CD8-positive, alpha-beta memory T cell (primary cell): Measurements from ENCODE around the gene FBN2. TPM values are rescaled to one million over a fixed set of nuclear protein-coding genes. Genes with fewer than 3 reads are reported as not detected.

Experiments
- CTCF ChIA-PET: fragments of 350-600 bp; sonication (Branson Sonifier 250); formaldehyde crosslinking; loops from one replicate; lab custom pipeline; 2021; ENCODE audit warnings: antibody characterized with exemption; lab: Charles Lee
- POLR2A ChIA-PET: fragments of 350-600 bp; sonication (Branson Sonifier 250); formaldehyde crosslinking; loops from one replicate; lab custom pipeline; 2021; ENCODE audit warnings: antibody characterized with exemption; lab: Charles Lee
- DNase-seq, 5 donors: peaks; one replicate each; pipeline versions ENCODE4 v3.0.0 to v3.0.0-alpha.2; 2020 to 2022; ENCODE audit warnings: mixed read lengths in 1 of 5
- H3K27ac ChIP-seq: one replicate; pipeline ENCODE4 v1.7.0; 2013; ENCODE audit warnings: low read depth, mild to moderate bottlenecking, low read length, moderate library complexity
- H3K27me3 ChIP-seq: 2 replicates; pipeline ENCODE4 v1.7.0; 2013; ENCODE audit warnings: low read length, mild to moderate bottlenecking; ENCODE audit not compliant: insufficient read depth, poor library complexity, severe bottlenecking
- H3K36me3 ChIP-seq: 2 replicates; pipeline ENCODE4 v1.7.0; 2013; ENCODE audit warnings: mild to moderate bottlenecking, low read length, moderate library complexity; ENCODE audit not compliant: insufficient read depth
- H3K4me1 ChIP-seq: 2 replicates; pipeline ENCODE4 v1.7.0; 2013; ENCODE audit warnings: mild to moderate bottlenecking, low read length, moderate library complexity; ENCODE audit not compliant: insufficient read depth
- H3K4me3 ChIP-seq: 2 replicates; pipeline ENCODE4 v1.7.0; 2013; ENCODE audit warnings: mild to moderate bottlenecking, low read length
- H3K9me3 ChIP-seq: 2 replicates; pipeline ENCODE4 v1.7.0; 2013; ENCODE audit warnings: mild to moderate bottlenecking, low read length
- H3K27ac Mint-ChIP-seq, 8 donors: one replicate each; pipeline ENCODE4 v1.8.0; 2020 to 2021; ENCODE audit warnings: mixed read lengths in 8 of 8, mild to moderate bottlenecking in 6 of 8, inconsistent platforms in 3 of 8, moderate library complexity in 3 of 8
- H3K27me3 Mint-ChIP-seq, 2 donors: one replicate each; pipeline ENCODE4 v1.8.0; 2020 to 2021; ENCODE audit warnings: mixed read lengths in 2 of 2, mild to moderate bottlenecking in 1 of 2, moderate library complexity in 1 of 2
- H3K36me3 Mint-ChIP-seq, 3 donors: one replicate each; pipeline ENCODE4 v1.8.0; 2020 to 2021; ENCODE audit warnings: mixed read lengths in 3 of 3, inconsistent platforms in 1 of 3, mild to moderate bottlenecking in 1 of 3
- H3K4me1 Mint-ChIP-seq, 3 donors: one replicate each; pipeline ENCODE4 v1.8.0; 2020 to 2021; ENCODE audit warnings: mixed read lengths in 3 of 3, inconsistent platforms in 1 of 3, mild to moderate bottlenecking in 1 of 3
- H3K4me3 Mint-ChIP-seq, 7 donors: one replicate each; pipeline ENCODE4 v1.8.0; 2020 to 2021; ENCODE audit warnings: mixed read lengths in 7 of 7, mild to moderate bottlenecking in 6 of 7, moderate library complexity in 4 of 7, inconsistent platforms in 2 of 7
- H3K9me3 Mint-ChIP-seq, 5 donors: one replicate each; pipeline ENCODE4 v1.8.0; 2020 to 2022; ENCODE audit warnings: mixed read lengths in 5 of 5, mild to moderate bottlenecking in 3 of 5, moderate library complexity in 2 of 5, inconsistent platforms in 1 of 5
- polyA plus RNA-seq: library from polyadenylated mRNA; unstranded; fragments of 300-500 nt; fragmentation: Illumina TruSeq; gene quantifications from one replicate; pipeline ENCODE4 v1.2.3, GENCODE V29; 2021
- total RNA-seq, 2 experiments: library from RNA; stranded (reverse); gene quantifications; one replicate each; pipeline ENCODE4 v1.2.3, GENCODE V29; 2021

Gene FBN2
- total and polyA plus RNA-seq, 3 experiments from 2014 or later: 0.09 to 0.20 TPM; not detected in 1

- ChIA-PET CTCF (no interaction called here), POLR2A (no interaction called here)
- H3K4me3 Mint-ChIP-seq: no peak overlapping the region
- Histone ChIP-seq H3K36me3 (no peaks in the 10 kb centered on the region), H3K27ac (no peak overlapping the region), H3K27me3 (no peaks in the 10 kb centered on the region), H3K4me1 (no peaks in the 10 kb centered on the region), H3K9me3 (no peaks in the 10 kb centered on the region), H3K4me3 (no peak overlapping the region)
- no peak for DNase-seq
- H3K4me1 Mint-ChIP-seq: no peaks in the 10 kb centered on the region
- no peaks in the 10 kb centered on the region for H3K36me3 Mint-ChIP-seq
- H3K27me3 Mint-ChIP-seq: peaks cover 0 to 1% of the 10 kb centered on the region in 2 donors
- no peak overlapping the region for H3K27ac Mint-ChIP-seq
- H3K9me3 Mint-ChIP-seq: peaks cover 0 to 2% (median 0%) of the 10 kb centered on the region in 5 donors
These were observed 110.1 kb downstream of the FBN2 start for GRCh38 chr5:128427921-128428320.

DNA sequence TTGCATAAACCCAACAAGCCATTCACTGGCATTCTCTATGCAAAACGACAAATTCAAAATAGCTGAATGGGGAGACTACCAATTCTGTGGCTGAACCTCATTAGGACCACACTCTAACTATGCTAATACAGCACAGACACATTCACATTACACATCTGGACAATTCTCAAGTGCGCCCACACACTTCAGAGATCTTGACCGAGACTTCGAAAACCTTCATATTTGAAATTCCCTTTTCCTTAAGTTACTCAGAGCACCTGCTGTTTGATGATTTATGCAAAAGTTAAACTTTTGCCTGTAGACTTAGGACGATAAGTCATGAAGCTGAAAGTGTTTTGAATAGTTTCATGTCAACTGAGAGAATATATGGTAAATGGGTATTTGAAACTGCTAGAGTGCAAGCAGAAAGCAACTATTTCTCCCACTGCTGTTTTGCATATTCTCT is 111.9 kb downstream of the FBN2 start:
- Mint-ChIP-seq H3K4me1 (no peaks in the 10 kb centered on the region), H3K36me3 (no peaks in the 10 kb centered on the region), H3K27me3 (peaks cover 0 to 1% of the 10 kb centered on the region in 2 donors), H3K27ac (no peak overlapping the region), H3K9me3 (peaks cover 0 to 2% (median 0%) of the 10 kb centered on the region in 5 donors), H3K4me3 (no peak overlapping the region)
- no peak overlapping the region for H3K27ac ChIP-seq
- H3K4me3 ChIP-seq: no peak overlapping the region
- H3K36me3 ChIP-seq: no peaks in the 10 kb centered on the region
- no peaks in the 10 kb centered on the region for H3K27me3 ChIP-seq
- no peaks in the 10 kb centered on the region for H3K9me3 ChIP-seq
- DNase-seq: no peak
- no peaks in the 10 kb centered on the region for H3K4me1 ChIP-seq
- POLR2A ChIA-PET: no interaction called here
- CTCF ChIA-PET: no interaction called here

DNA sequence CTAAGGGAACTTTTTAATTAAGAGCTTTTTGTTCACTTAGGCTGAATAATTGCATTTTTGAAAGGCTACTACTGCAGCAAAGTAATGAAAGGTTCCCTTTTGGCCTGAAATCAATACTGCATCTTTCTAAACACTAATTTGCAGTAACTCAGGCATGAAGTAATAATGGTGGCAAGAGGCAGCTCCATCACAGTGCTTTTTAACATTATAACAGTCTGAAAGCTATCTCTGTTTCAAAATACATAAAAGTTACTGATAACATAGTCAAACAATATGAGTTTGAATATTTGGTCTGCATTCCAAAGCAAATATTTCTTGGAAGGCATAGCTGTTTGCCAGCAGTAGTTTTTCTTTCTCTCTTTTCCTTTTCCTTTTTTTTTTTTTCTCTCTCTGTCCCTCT is 113.4 kb downstream of the FBN2 start:
- Histone ChIP-seq H3K9me3 (no peaks in the 10 kb centered on the region), H3K36me3 (no peaks in the 10 kb centered on the region), H3K27ac (no peak overlapping the region), H3K4me1 (no peaks in the 10 kb centered on the region), H3K4me3 (no peak overlapping the region), H3K27me3 (no peaks in the 10 kb centered on the region)
- H3K9me3 Mint-ChIP-seq: no peaks in the 10 kb centered on the region
- no peak for DNase-seq
- H3K27me3 Mint-ChIP-seq: peaks cover 0 to 1% of the 10 kb centered on the region in 2 donors
- H3K36me3 Mint-ChIP-seq: no peaks in the 10 kb centered on the region
- no peak overlapping the region for H3K27ac Mint-ChIP-seq
- H3K4me3 Mint-ChIP-seq: no peak overlapping the region
- no peaks in the 10 kb centered on the region for H3K4me1 Mint-ChIP-seq
- ChIA-PET CTCF (no interaction called here), POLR2A (no interaction called here)

DNA sequence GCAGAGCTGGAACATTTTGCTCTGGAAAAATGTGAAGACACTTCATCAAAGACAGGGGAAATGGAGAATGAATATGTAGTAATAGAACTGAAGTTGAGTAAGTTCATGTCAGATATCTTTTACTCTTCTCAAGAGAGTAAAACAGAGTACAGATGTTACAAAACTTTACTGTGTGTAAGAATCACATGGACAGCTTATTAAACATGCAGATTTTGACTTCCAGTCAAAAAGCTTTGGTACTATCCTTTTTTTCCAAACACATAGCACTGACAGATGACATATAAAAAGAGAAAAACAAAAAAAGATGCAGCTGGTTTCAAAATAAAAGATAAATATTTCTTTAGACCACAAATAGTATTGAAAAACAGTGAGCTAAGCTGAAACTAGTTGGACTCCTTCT is 115.4 kb downstream of the FBN2 start:
- no peak overlapping the region for H3K4me3 ChIP-seq
- H3K27ac Mint-ChIP-seq: no peak overlapping the region
- H3K4me1 Mint-ChIP-seq: no peaks in the 10 kb centered on the region
- ChIA-PET CTCF (no interaction called here), POLR2A (no interaction called here)
- H3K9me3 Mint-ChIP-seq: peaks cover 0 to 9% (median 0%) of the 10 kb centered on the region in 5 donors
- no peaks in the 10 kb centered on the region for H3K27me3 ChIP-seq
- H3K27me3 Mint-ChIP-seq: no peaks in the 10 kb centered on the region
- H3K36me3 ChIP-seq: no peaks in the 10 kb centered on the region
- no peak for DNase-seq
- H3K9me3 ChIP-seq: no peaks in the 10 kb centered on the region
- H3K4me3 Mint-ChIP-seq: no peak overlapping the region
- H3K36me3 Mint-ChIP-seq: no peaks in the 10 kb centered on the region
- no peak overlapping the region for H3K27ac ChIP-seq
- no peaks in the 10 kb centered on the region for H3K4me1 ChIP-seq

- Histone ChIP-seq H3K27me3 (no peaks in the 10 kb centered on the region), H3K27ac (no peak overlapping the region), H3K36me3 (no peaks in the 10 kb centered on the region), H3K4me3 (no peak overlapping the region), H3K9me3 (no peaks in the 10 kb centered on the region), H3K4me1 (no peaks in the 10 kb centered on the region)
- H3K9me3 Mint-ChIP-seq: peaks cover 2 to 16% (median 4%) of the 10 kb centered on the region in 5 donors
- H3K27me3 Mint-ChIP-seq: no peaks in the 10 kb centered on the region
- H3K27ac Mint-ChIP-seq: no peak overlapping the region
- CTCF ChIA-PET: no interaction called here
- no peak for DNase-seq
- H3K4me1 Mint-ChIP-seq: no peaks in the 10 kb centered on the region
- H3K36me3 Mint-ChIP-seq: no peaks in the 10 kb centered on the region
- POLR2A ChIA-PET: no interaction called here
- H3K4me3 Mint-ChIP-seq: no peak overlapping the region
These were observed 123.6 kb downstream of the FBN2 start for GRCh38 chr5:128414469-128414868.

GRCh38 chr5:128413356-128413755 is 124.7 kb downstream of the FBN2 start:
- Mint-ChIP-seq H3K27ac (no peak overlapping the region), H3K4me1 (no peaks in the 10 kb centered on the region), H3K4me3 (no peak overlapping the region), H3K27me3 (no peaks in the 10 kb centered on the region), H3K9me3 (peaks cover 2 to 14% (median 4%) of the 10 kb centered on the region in 5 donors), H3K36me3 (no peaks in the 10 kb centered on the region)
- ChIA-PET POLR2A (no interaction called here), CTCF (no interaction called here)
- H3K4me3 ChIP-seq: no peak overlapping the region
- H3K36me3 ChIP-seq: no peaks in the 10 kb centered on the region
- H3K4me1 ChIP-seq: no peaks in the 10 kb centered on the region
- no peaks in the 10 kb centered on the region for H3K9me3 ChIP-seq
- DNase-seq: no peak
- no peaks in the 10 kb centered on the region for H3K27me3 ChIP-seq
- H3K27ac ChIP-seq: no peak overlapping the region

- Histone ChIP-seq H3K4me1 (no peaks in the 10 kb centered on the region), H3K9me3 (no peaks in the 10 kb centered on the region), H3K4me3 (no peak overlapping the region), H3K27me3 (no peaks in the 10 kb centered on the region), H3K27ac (no peak overlapping the region), H3K36me3 (no peaks in the 10 kb centered on the region)
- H3K27me3 Mint-ChIP-seq: no peaks in the 10 kb centered on the region
- no peaks in the 10 kb centered on the region for H3K36me3 Mint-ChIP-seq
- CTCF ChIA-PET: no interaction called here
- H3K4me1 Mint-ChIP-seq: no peaks in the 10 kb centered on the region
- POLR2A ChIA-PET: no interaction called here
- no peak overlapping the region for H3K27ac Mint-ChIP-seq
- H3K4me3 Mint-ChIP-seq: no peak overlapping the region
- no peak for DNase-seq
- peaks cover 0 to 5% (median 4%) of the 10 kb centered on the region in 5 donors for H3K9me3 Mint-ChIP-seq
These were observed 125.7 kb downstream of the FBN2 start for GRCh38 chr5:128412145-128412930.

DNA sequence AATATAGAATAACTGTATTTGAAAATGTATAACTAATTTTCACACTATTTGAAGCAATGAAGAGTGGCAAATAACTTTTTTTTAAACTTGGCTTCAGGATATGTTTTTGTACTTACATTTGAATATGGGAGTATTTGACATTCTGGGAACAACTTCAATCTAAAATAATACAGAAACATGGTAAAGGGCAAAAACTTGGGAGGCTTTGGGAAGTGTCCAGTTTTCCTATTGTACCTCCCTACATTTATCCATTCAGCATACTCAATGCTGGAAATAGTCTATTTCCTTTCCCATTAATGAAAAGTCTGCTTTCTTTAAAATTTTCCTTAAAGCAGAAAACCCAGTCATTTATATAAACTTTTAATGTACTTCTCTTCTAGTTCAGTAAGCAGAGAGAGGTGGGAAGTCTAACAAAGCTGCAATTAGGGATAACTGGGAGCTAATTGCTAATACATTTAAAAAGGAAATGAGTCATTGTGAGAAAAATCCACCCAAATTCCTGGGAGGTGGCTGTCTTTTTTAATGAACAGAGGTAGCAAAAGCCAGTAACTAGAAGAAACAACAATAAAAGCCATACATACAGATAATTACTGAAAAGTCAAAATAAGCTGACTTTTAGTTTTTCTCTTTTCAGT is 128.8 kb downstream of the FBN2 start:
- no peak overlapping the region for H3K4me3 Mint-ChIP-seq
- Histone ChIP-seq H3K27me3 (no peaks in the 10 kb centered on the region), H3K9me3 (no peaks in the 10 kb centered on the region), H3K36me3 (no peaks in the 10 kb centered on the region), H3K4me1 (no peaks in the 10 kb centered on the region), H3K4me3 (no peak overlapping the region), H3K27ac (no peak overlapping the region)
- H3K27ac Mint-ChIP-seq: no peak overlapping the region
- H3K4me1 Mint-ChIP-seq: no peaks in the 10 kb centered on the region
- H3K36me3 Mint-ChIP-seq: no peaks in the 10 kb centered on the region
- H3K9me3 Mint-ChIP-seq: peaks cover 0 to 9% (median 0%) of the 10 kb centered on the region in 5 donors
- CTCF ChIA-PET: no interaction called here
- DNase-seq: no peak
- POLR2A ChIA-PET: no interaction called here
- no peaks in the 10 kb centered on the region for H3K27me3 Mint-ChIP-seq
